Activated gamma-delta T cell (primary cell): Measurements from ENCODE around the gene TMEM115.
"Not testable (repeated sequence)": the region's sequence is repeated elsewhere in the genome, so short reads cannot be mapped to it uniquely, and the experiment has no call there.

Experiments
- DNase-seq: peaks from one replicate; lab custom pipeline; 2025; lab: John Stamatoyannopoulos, UW

TMEM115 gene

GRCh38 chr3:50317300-50317699, 42.0 kb downstream of the TMEM115 start:
- no peak for DNase-seq

DNA sequence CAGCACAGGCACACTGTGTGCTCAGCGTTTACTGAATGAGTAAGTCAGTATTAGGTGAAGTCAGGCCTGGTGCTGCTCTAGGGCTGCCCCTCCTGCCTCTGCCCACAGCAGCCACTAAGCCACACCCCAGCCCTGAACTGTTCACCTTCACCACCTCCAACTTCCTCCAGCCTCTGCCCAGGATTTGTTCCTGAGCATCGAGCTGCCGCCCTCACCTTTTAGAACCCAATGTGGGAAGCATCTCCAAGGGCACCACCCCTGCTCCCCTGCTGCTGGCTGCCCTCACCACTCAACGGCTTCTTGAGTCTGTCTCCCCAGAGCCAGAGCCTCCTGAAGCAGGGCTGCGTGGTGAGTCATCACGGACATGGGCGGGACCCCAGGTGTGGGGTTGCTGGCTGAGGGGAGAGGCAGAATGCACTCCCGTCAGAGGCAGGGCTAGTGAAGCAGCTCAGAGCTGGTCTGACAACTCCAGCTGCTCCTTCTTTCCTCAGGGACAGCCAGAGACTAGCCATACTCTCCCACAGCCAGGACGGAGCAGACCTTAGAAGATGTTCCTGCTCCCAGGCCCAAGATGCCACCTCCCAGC, 42.6 kb downstream of the TMEM115 start:
- DNase-seq: peak; percentile 37

DNA sequence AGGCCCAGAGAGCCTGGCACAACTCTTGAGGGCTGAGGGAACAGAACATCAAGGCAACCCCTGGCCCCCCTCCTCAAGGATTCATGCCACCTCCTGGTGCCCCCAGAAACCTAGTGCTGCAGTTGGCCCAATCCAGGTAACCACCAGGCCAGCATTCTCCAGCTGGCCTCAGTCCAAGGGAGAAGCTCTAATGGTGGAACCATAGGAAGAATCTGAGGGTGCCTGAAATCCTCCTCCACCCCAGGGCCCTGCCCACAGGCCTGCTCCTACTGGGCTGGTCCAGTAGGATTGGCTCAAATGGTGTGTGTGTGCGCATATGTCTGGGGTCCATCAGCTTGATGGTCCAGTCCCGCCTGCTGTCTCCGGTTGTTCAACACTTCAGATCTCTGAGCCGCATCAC, 44.5 kb downstream of the TMEM115 start:
- no peak for DNase-seq

- DNase-seq: no peak
Measured at GRCh38 chr3:50314342-50314741, 45.0 kb downstream of the TMEM115 start.

- DNase-seq: not testable (repeated sequence)
Measured at GRCh38 chr3:50312041-50312440, 47.3 kb downstream of the TMEM115 start.
